ENCODE results near the gene ANO10. TPM values are rescaled to one million over a fixed set of nuclear protein-coding genes. Genes with fewer than 3 reads are reported as not detected.
"Not testable (repeated sequence)": the region's sequence is repeated elsewhere in the genome, so short reads cannot be mapped to it uniquely, and the experiment has no call there.

Gene ANO10
- total and polyA plus RNA-seq, 8 donors, result 30.3 to 52.2 (median 35.4) TPM

- Histone ChIP-seq H3K4me1 (peaks cover 0 to 7% of the 10 kb centered on the region in 2 donors), H3K4me3 (no peak overlapping the region), H3K27ac (peak overlapping the region in 1 of 2 donors; percentile 5), H3K27me3 (no peaks in the 10 kb centered on the region), H3K9me3 (no peaks in the 10 kb centered on the region), H3K36me3 (peaks cover 0 to 11% of the 10 kb centered on the region in 2 donors)
- ATAC-seq (no peak), DNase-seq (no peak)
- TF ChIP-seq CTCF (IDR thresholded peaks at IDR 0.05), result no peak
- intact Hi-C loops (cut with DNase I), result no loop called here
Measured at GRCh38 chr3:43549626-43550290, 72.1 kb downstream of the ANO10 start.

GRCh38 chr3:43544277-43544676 is 77.5 kb downstream of the ANO10 start:
- H3K4me3 ChIP-seq; H3K4me1 ChIP-seq; H3K36me3 ChIP-seq; intact Hi-C loops (cut with DNase I); H3K27me3 ChIP-seq; H3K9me3 ChIP-seq; H3K27ac ChIP-seq: not testable (repeated sequence)
- peak; percentile 40 to 58 for TF ChIP-seq CTCF (IDR thresholded peaks at IDR 0.05)
- DNase-seq (peak in 2 of 4 donors; percentile 36 to 43), ATAC-seq (peak; percentile 83)

- no peaks in the 10 kb centered on the region for H3K4me1 ChIP-seq
- no peak overlapping the region for H3K4me3 ChIP-seq
- H3K36me3 ChIP-seq, result no peaks in the 10 kb centered on the region
- ATAC-seq, result no peak
- intact Hi-C loops (cut with DNase I), result no loop called here
- H3K9me3 ChIP-seq, result no peaks in the 10 kb centered on the region
- TF ChIP-seq CTCF (IDR thresholded peaks at IDR 0.05), result no peak
- no peak overlapping the region for H3K27ac ChIP-seq
- H3K27me3 ChIP-seq, result no peaks in the 10 kb centered on the region
- no peak for DNase-seq
Measured at GRCh38 chr3:43542328-43543043, 79.3 kb downstream of the ANO10 start.

- Histone ChIP-seq H3K4me3 (no peak overlapping the region), H3K36me3 (no peaks in the 10 kb centered on the region), H3K4me1 (no peaks in the 10 kb centered on the region), H3K27ac (no peak overlapping the region), H3K9me3 (no peaks in the 10 kb centered on the region), H3K27me3 (no peaks in the 10 kb centered on the region)
- DNase-seq, result no peak
- TF ChIP-seq CTCF (IDR thresholded peaks at IDR 0.05), result no peak
- no peak for ATAC-seq
- intact Hi-C loops (cut with DNase I), result no loop called here
Measured at GRCh38 chr3:43540624-43541023, 81.2 kb downstream of the ANO10 start.

- H3K9me3 ChIP-seq, result no peaks in the 10 kb centered on the region
- intact Hi-C loops (cut with DNase I), result no loop called here
- H3K27me3 ChIP-seq, result no peaks in the 10 kb centered on the region
- ATAC-seq (no peak), DNase-seq (no peak)
- TF ChIP-seq CTCF (IDR thresholded peaks at IDR 0.05), result no peak
- H3K4me1 ChIP-seq, result no peaks in the 10 kb centered on the region
- no peaks in the 10 kb centered on the region for H3K36me3 ChIP-seq
- H3K27ac ChIP-seq, result no peak overlapping the region
- H3K4me3 ChIP-seq, result no peak overlapping the region
Measured at GRCh38 chr3:43539321-43539720, 82.5 kb downstream of the ANO10 start.

Measured in left lung (tissue), 10 donors.